Heart left ventricle (tissue), 16 donors: ENCODE results near the gene KCNMA1. TPM values are rescaled to one million over a fixed set of nuclear protein-coding genes. Genes with fewer than 3 reads are reported as not detected.

Experiments used
- ATAC-seq, 4 donors: fragments of 200-7000 bp; cut with Tn5 transposase; one replicate each; pipeline ENCODE4 v1.9.1; 2020 to 2022; ENCODE audit warnings: moderate library complexity in 4 of 4, mild to moderate bottlenecking in 3 of 4, moderate number of reproducible peaks in 1 of 4
- DNase-seq, 5 donors: peaks; one replicate each; pipeline ENCODE4 v3.0.0-alpha.2; 2020
- H3K27ac ChIP-seq, 12 donors: fragments of 200-600 bp; sonication (generic) in 4 of 12; one replicate each; pipeline versions ENCODE4 v1.5.0 to v1.8.0; 2016 to 2022; ENCODE audit warnings: mild to moderate bottlenecking in 2 of 12
- H3K27me3 ChIP-seq, 9 donors: fragments of 200-600 bp; sonication (generic) in 2 of 9; one replicate each; pipeline versions ENCODE4 v1.5.1 to v1.8.0; 2016 to 2022; ENCODE audit warnings: mild to moderate bottlenecking in 3 of 9
- H3K36me3 ChIP-seq, 9 donors: fragments of 200-600 bp; sonication (generic) in 2 of 9; one replicate each; pipeline versions ENCODE4 v1.5.0 to v1.8.0; 2018 to 2022; ENCODE audit warnings: mild to moderate bottlenecking in 2 of 9
- H3K4me1 ChIP-seq, 12 donors: fragments of 200-600 bp; sonication (generic) in 4 of 12; one replicate each; pipeline versions ENCODE4 v1.5.0 to v1.8.0; 2016 to 2022; ENCODE audit warnings: mild to moderate bottlenecking in 3 of 12
- H3K4me3 ChIP-seq, 12 donors: fragments of 200-600 bp; sonication (generic) in 4 of 12; one replicate each; pipeline versions ENCODE4 v1.5.0 to v1.8.0; 2017 to 2022; ENCODE audit warnings: mild to moderate bottlenecking in 9 of 12, moderate library complexity in 4 of 12
- H3K9me3 ChIP-seq, 12 donors: fragments of 200-600 bp; sonication (generic) in 4 of 12; one replicate each; pipeline versions ENCODE4 v1.5.0 to v1.8.0; 2016 to 2022; ENCODE audit warnings: mild to moderate bottlenecking in 1 of 12
- CTCF ChIP-seq, 12 donors: fragments of 200-600 bp; sonication (generic) in 4 of 12; IDR thresholded peaks; one replicate each; pipeline versions ENCODE4 v1.5.0 to v1.8.0; 2018 to 2022; ENCODE audit warnings: antibody characterized with exemption in 12 of 12, mild to moderate bottlenecking in 5 of 12
- POLR2A ChIP-seq, 2 donors: fragments of 450-650 bp; IDR thresholded peaks; one replicate each; pipeline ENCODE4 v1.6.1; 2017; ENCODE audit warnings: antibody characterized with exemption in 2 of 2, mild to moderate bottlenecking in 2 of 2, moderate library complexity in 2 of 2
- WGBS, 4 donors: extraction: QIAGEN DNeasy Blood & Tissue Kit in 2 of 4; methylation state at CpG; one replicate each; pipeline versions ENCODE4 v1.1.5 to v1.1.7; 2013 to 2018; 5-methylcytosine and 5-hydroxymethylcytosine counted together
- intact Hi-C, 10 donors: fragments of 100-400 bp; cut with DNase I; formaldehyde crosslinking; loops; one replicate each; pipeline versions ENCODE4 v1.11.1 to v1.14.2; 2022
- polyA plus RNA-seq, 2 donors: library from polyadenylated mRNA; stranded (reverse); fragments of 200-250 nt; gene quantifications; one replicate each; pipeline ENCODE4 v1.2.3, GENCODE V29; 2013
- total RNA-seq, 9 donors: library from RNA; depleted of rRNA in 2 of 9; stranded (reverse); fragments of >200 nt in 2 of 9; fragmentation: NEBNext Ultra II Directional in 3 of 9; extraction: Animal tissue kit (Norgen Biotek cat#: 25700) in 3 of 9; gene quantifications; one replicate each; pipeline versions ENCODE4 v1.1.0 to v1.2.4, GENCODE V29; 2016 to 2023
- donor health status: ischemic (EF 13 %, LVEDD 7.1; RV severe dilation, severe dysfunction).
- donor health status: healthy with polysubstance abuse.
- donor health status: DM: no; HTN: yes; CAD: no.
- donor health status: DM: no; HTN: no; CAD: no.
- donor health status: ischemic (EF 25% LVEDD 6.9; RV normal size, moderate dysfunction).
- donor health status: ischemic (EF 25% LVEDD 5.7; RV mildly dilated, moderate dysfunction).
- donor health status: healthy.
- donor health status: DM: yes; HTN: yes; CAD: no.
- donor health status: ischemic (EF 35%, LVEDD 5.7; RV mildly dilated, moderate dysfunction).
- donor health status: nonischemic (EF 11% LVEDD 7.7; RV severe dilation, severe dysfunction).
- donor health status: DM: yes; HTN: yes; CAD: no.
- donor health status: PGD.
- donor health status: ischemic (EF 29% LVEDD 5.4; RV normal size, mild dysfunction).
- donor health status: nonischemic (EF 23%, LVEDD 6.1; RV moderate dilation, normal function).

KCNMA1 gene
- total and polyA plus RNA-seq, 11 donors: 0.39 to 8.7 (median 1.7) TPM

- 83 to 93% (median 85%) methylated on average over 1 of the region's 1 CpG for WGBS, 4 donors
- no peak overlapping the region for H3K27ac ChIP-seq
Observed at GRCh38 chr10:77086081-77086480, 551.5 kb downstream of the KCNMA1 start.

GRCh38 chr10:77085344-77085743 is 552.3 kb downstream of the KCNMA1 start:
- Histone ChIP-seq H3K27ac (no peak overlapping the region), H3K4me1 (peaks cover 0 to 16% (median 3%) of the 10 kb centered on the region in 12 donors), H3K27me3 (no peaks in the 10 kb centered on the region), H3K4me3 (no peak overlapping the region), H3K9me3 (no peaks in the 10 kb centered on the region), H3K36me3 (no peaks in the 10 kb centered on the region)
- DNase-seq: no peak
- WGBS, 4 donors: 81 to 88% (median 85%) methylated on average over 4 of the region's 4 CpGs
- ATAC-seq: no peak
- intact Hi-C loops: no loop called here
- TF ChIP-seq POLR2A (IDR thresholded peaks at IDR 0.05) (no peak), CTCF (IDR thresholded peaks at IDR 0.05) (no peak)

More at GRCh38 chr10:77086081-77086480, 551.5 kb downstream of the KCNMA1 start:
- Histone ChIP-seq H3K4me1 (peaks cover 0 to 16% (median 1%) of the 10 kb centered on the region in 12 donors), H3K27me3 (no peaks in the 10 kb centered on the region), H3K4me3 (no peak overlapping the region), H3K9me3 (no peaks in the 10 kb centered on the region), H3K36me3 (no peaks in the 10 kb centered on the region)
- DNase-seq (no peak), ATAC-seq (no peak)
- intact Hi-C loops: no loop called here
- TF ChIP-seq POLR2A (IDR thresholded peaks at IDR 0.05) (no peak), CTCF (IDR thresholded peaks at IDR 0.05) (no peak)

- TF ChIP-seq POLR2A (IDR thresholded peaks at IDR 0.05) (no peak), CTCF (IDR thresholded peaks at IDR 0.05) (no peak)
- intact Hi-C loops: no loop called here
- no peaks in the 10 kb centered on the region for H3K27me3 ChIP-seq
- no peak overlapping the region for H3K4me3 ChIP-seq
- peak overlapping the region in 6 of 12 donors; percentile 14 to 40 (median 35) for H3K27ac ChIP-seq
- no peaks in the 10 kb centered on the region for H3K9me3 ChIP-seq
- no peaks in the 10 kb centered on the region for H3K36me3 ChIP-seq
- ATAC-seq (peak; percentile 41 to 76 (median 57)), DNase-seq (peak in 4 of 5 donors; percentile 36 to 56 (median 40))
- H3K4me1 ChIP-seq: peaks cover 0 to 16% (median 4%) of the 10 kb centered on the region in 12 donors
- 38 to 59% (median 53%) methylated on average over 10 to 12 of the region's 12 CpGs for WGBS, 4 donors
Observed at GRCh38 chr10:77084431-77085144, 553.0 kb downstream of the KCNMA1 start.

- WGBS, 4 donors: 53 to 64% (median 58%) methylated on average over 7 of the region's 7 CpGs
- no peak overlapping the region for H3K4me3 ChIP-seq
Observed at GRCh38 chr10:77082601-77083252, 554.9 kb downstream of the KCNMA1 start.

More at GRCh38 chr10:77082601-77083252, 554.9 kb downstream of the KCNMA1 start:
- Histone ChIP-seq H3K27ac (no peak overlapping the region), H3K4me1 (peaks cover 0 to 16% (median 4%) of the 10 kb centered on the region in 12 donors), H3K36me3 (no peaks in the 10 kb centered on the region), H3K9me3 (no peaks in the 10 kb centered on the region), H3K27me3 (no peaks in the 10 kb centered on the region)
- TF ChIP-seq POLR2A (IDR thresholded peaks at IDR 0.05): no peak
- peak in 1 of 12 donors; percentile 8 for TF ChIP-seq CTCF (IDR thresholded peaks at IDR 0.05)
- intact Hi-C loops: no loop called here
- ATAC-seq (no peak), DNase-seq (no peak)
